Kidney (tissue), 14 donors: ENCODE results near the gene ITSN2. TPM values are rescaled to one million over a fixed set of nuclear protein-coding genes. Genes with fewer than 3 reads are reported as not detected.

Experiments used
- DNase-seq, 5 donors: peaks; one replicate each; pipeline ENCODE4 v3.0.0-alpha.2; 2013 to 2020
- FAIRE-seq: peaks from 2 replicates; lab custom pipeline; 2012; peaks lifted over from hg19 to GRCh38; lab: Jason Lieb, UNC
- H3K27ac ChIP-seq, 2 donors: one replicate each; pipeline ENCODE4 v1.7.0; 2013; ENCODE audit warnings: low read depth in 2 of 2, low read length in 2 of 2, inconsistent platforms in 1 of 2
- H3K27me3 ChIP-seq: one replicate; pipeline ENCODE4 v1.7.1; 2013; ENCODE audit warnings: low read length, inconsistent platforms; ENCODE audit not compliant: control insufficient read depth, insufficient read depth
- H3K36me3 ChIP-seq, 3 donors: one replicate each; pipeline versions ENCODE4 v1.7.0 to v1.7.1; 2013; ENCODE audit warnings: low read length in 3 of 3, control low read depth in 1 of 3, inconsistent platforms in 1 of 3; ENCODE audit not compliant: insufficient read depth in 3 of 3, control insufficient read depth in 2 of 3
- H3K4me1 ChIP-seq, 3 donors: one replicate each; pipeline versions ENCODE4 v1.7.0 to v1.7.1; 2013; ENCODE audit warnings: low read length in 3 of 3, inconsistent platforms in 1 of 3, low read depth in 1 of 3; ENCODE audit not compliant: control insufficient read depth in 2 of 3, insufficient read depth in 2 of 3
- H3K4me3 ChIP-seq, 3 donors: one replicate each; pipeline versions ENCODE4 v1.7.0 to v1.8.1; 2013; ENCODE audit warnings: low read length in 3 of 3, control low read depth in 1 of 3, inconsistent platforms in 1 of 3
- H3K9ac ChIP-seq, 3 donors: one replicate each; pipeline versions ENCODE4 v1.7.0 to v1.7.1; 2013; ENCODE audit warnings: low read length in 3 of 3, control low read depth in 1 of 3, inconsistent platforms in 1 of 3
- H3K9me3 ChIP-seq, 3 donors: one replicate each; pipeline versions ENCODE4 v1.7.0 to v1.7.1; 2013; ENCODE audit warnings: low read length in 3 of 3, control low read depth in 1 of 3, inconsistent platforms in 1 of 3; ENCODE audit not compliant: control insufficient read depth in 2 of 3, insufficient read depth in 1 of 3
- intact Hi-C: fragments of 100-400 bp; cut with DNase I; formaldehyde crosslinking; loops from one replicate; pipeline ENCODE4 v1.11.1; 2022
- polyA plus RNA-seq: library from polyadenylated mRNA; stranded (reverse); fragments of 350-450 nt; fragmentation: Illumina TruSeq; extraction: RNeasy Lipid Tissue Mini Kit (QIAGEN cat#74804); gene quantifications from one replicate; pipeline ENCODE4 v1.2.3, GENCODE V29; 2014; ENCODE audit warnings: low read depth, low replicate concordance; ENCODE audit not compliant: insufficient read depth
- total RNA-seq: library from RNA; stranded (reverse); fragmentation: NEBNext Ultra II Directional; extraction: Animal tissue kit (Norgen Biotek cat#: 25700); gene quantifications from one replicate; pipeline ENCODE4 v1.2.1, GENCODE V29; 2021
- TF ChIP-seq, protein P1 (sequence below): IDR thresholded peaks from 3 replicates; pipeline ENCODE4 v1.5.1; 2012; ENCODE audit warnings: mild to moderate bottlenecking, moderate library complexity, borderline replicate concordance; ENCODE audit not compliant: insufficient read depth; ENCODE audit errors: extremely low read depth
- donor health status: control.
- donor health status: control.
- donor health status: control.
- donor health status: control.
- donor health status: control.
- donor health status: DM: yes; HTN: yes; CAD: no.
- donor health status: Normal renal cell carcinoma (clear cell type).

Gene ITSN2
- total and polyA plus RNA-seq, 2 donors from 2014 or later = 20.1 to 72.8 TPM

DNA sequence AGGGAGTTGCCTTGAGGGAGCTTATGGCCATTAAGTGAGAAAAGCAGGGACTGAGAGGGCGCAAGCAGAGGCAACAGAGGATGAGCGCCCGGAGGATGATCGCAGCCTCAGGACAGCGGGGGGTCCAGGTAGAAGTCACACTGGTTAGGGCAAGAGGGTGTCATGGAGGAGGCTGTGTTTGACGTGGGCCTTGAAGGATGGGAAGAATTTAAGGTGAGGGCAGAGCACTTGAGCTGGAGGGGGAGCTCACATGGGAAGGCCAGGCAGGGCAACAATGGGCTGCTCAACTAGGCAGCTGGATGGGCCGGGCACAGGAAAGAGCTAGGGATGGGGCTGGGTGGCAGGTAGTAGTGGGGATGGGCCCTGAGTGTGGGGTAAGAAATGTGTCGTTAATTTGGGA, 153.6 kb downstream of the ITSN2 start:
- FAIRE-seq = no peak
- no peaks in the 10 kb centered on the region for H3K4me1 ChIP-seq
- no peaks in the 10 kb centered on the region for H3K27me3 ChIP-seq

DNA sequence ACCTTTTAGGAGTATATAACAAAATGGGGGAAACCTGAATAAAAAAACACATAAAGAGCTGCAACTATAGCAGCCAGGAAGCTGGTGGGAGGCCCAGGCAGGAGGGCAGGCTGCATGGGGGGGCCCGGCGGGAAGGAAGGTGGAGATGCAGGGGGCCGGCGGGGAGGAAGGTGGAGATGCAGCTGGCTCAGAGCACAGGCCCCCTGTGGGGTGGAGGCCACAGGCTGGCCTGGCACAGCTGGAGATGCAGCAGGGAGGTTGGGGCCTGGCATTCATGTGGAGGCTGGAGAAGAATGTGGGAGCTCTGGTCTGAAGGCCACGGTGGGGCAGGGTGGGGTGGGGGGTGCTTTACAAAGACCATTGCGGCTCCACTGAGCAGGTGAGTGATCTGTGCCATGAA, 154.1 kb downstream of the ITSN2 start:
- H3K9me3 ChIP-seq = no peaks in the 10 kb centered on the region
- FAIRE-seq (no peak), DNase-seq (no peak)
- TF ChIP-seq, protein P1, sequence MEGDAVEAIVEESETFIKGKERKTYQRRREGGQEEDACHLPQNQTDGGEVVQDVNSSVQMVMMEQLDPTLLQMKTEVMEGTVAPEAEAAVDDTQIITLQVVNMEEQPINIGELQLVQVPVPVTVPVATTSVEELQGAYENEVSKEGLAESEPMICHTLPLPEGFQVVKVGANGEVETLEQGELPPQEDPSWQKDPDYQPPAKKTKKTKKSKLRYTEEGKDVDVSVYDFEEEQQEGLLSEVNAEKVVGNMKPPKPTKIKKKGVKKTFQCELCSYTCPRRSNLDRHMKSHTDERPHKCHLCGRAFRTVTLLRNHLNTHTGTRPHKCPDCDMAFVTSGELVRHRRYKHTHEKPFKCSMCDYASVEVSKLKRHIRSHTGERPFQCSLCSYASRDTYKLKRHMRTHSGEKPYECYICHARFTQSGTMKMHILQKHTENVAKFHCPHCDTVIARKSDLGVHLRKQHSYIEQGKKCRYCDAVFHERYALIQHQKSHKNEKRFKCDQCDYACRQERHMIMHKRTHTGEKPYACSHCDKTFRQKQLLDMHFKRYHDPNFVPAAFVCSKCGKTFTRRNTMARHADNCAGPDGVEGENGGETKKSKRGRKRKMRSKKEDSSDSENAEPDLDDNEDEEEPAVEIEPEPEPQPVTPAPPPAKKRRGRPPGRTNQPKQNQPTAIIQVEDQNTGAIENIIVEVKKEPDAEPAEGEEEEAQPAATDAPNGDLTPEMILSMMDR = no peak
- no peaks in the 10 kb centered on the region for H3K4me1 ChIP-seq
- intact Hi-C loops = no loop called here
- no peaks in the 10 kb centered on the region for H3K27me3 ChIP-seq
- no peak overlapping the region for H3K4me3 ChIP-seq
- H3K27ac ChIP-seq = no peak overlapping the region
- no peak overlapping the region for H3K9ac ChIP-seq
- H3K36me3 ChIP-seq = peaks cover 0 to 52% (median 32%) of the 10 kb centered on the region in 3 donors

More for the DNA sequence above, 153.6 kb downstream of the ITSN2 start:
- TF ChIP-seq, protein P1 = no peak
- H3K4me3 ChIP-seq = no peak overlapping the region
- no peak for DNase-seq
- H3K27ac ChIP-seq = no peak overlapping the region
- H3K36me3 ChIP-seq = peaks cover 0 to 56% (median 36%) of the 10 kb centered on the region in 3 donors
- intact Hi-C loops = no loop called here
- no peaks in the 10 kb centered on the region for H3K9me3 ChIP-seq
- H3K9ac ChIP-seq = no peak overlapping the region

DNA sequence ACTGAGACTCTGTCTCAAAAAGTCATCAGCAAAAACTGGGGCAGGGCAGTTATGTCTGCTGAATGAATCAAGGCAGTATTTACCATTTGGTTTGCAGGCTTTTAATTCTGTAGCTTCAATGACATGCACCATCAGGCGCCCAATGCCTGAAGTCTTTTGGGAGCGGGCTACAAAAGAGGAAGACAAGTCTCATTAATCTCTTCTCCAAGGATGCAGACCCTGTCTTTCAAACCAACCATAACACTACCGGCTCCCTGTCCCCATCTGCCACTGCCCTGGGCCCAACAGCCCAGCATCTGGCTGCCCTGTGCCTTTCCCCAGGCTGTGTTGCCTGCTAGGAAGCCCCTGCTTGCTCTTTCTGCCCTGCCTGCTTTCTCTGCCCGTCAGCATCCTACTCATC, 155.2 kb downstream of the ITSN2 start:
- FAIRE-seq (no peak), DNase-seq (no peak)
- H3K36me3 ChIP-seq = peaks cover 0 to 46% (median 24%) of the 10 kb centered on the region in 3 donors
- H3K27ac ChIP-seq = no peak overlapping the region
- TF ChIP-seq, protein P1 = no peak
- H3K4me1 ChIP-seq = no peaks in the 10 kb centered on the region
- no peak overlapping the region for H3K9ac ChIP-seq
- intact Hi-C loops = no loop called here
- no peak overlapping the region for H3K4me3 ChIP-seq
- H3K9me3 ChIP-seq = no peaks in the 10 kb centered on the region
- H3K27me3 ChIP-seq = no peaks in the 10 kb centered on the region

DNA sequence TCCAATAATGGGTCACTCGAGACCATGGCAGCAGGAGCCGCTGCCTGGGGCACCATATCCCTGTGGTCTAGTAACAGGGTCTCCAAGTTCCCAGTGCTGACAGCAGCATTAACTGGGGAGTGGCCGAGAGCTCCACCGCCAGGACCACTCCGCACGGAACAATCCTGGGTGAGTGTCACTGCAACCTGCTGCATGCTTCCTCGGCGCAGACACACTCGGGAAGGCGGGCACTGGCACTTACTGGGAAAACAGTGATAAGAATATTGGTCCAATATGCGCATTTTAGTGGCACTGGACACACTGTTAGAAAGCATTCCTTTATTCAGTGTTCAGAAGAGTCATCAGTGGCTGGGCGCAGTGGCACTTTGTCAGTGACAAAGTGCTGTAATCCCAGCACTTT, 155.8 kb downstream of the ITSN2 start:
- TF ChIP-seq, protein P1 = no peak
- Histone ChIP-seq H3K27ac (no peak overlapping the region), H3K27me3 (no peaks in the 10 kb centered on the region), H3K9me3 (no peaks in the 10 kb centered on the region), H3K36me3 (peaks cover 0 to 45% (median 23%) of the 10 kb centered on the region in 3 donors), H3K4me1 (no peaks in the 10 kb centered on the region), H3K9ac (no peak overlapping the region), H3K4me3 (no peak overlapping the region)
- intact Hi-C loops = no loop called here
- FAIRE-seq (no peak), DNase-seq (no peak)
